H1 (cell line): ENCODE results near the gene APP. TPM values are rescaled to one million over a fixed set of nuclear protein-coding genes. Genes with fewer than 3 reads are reported as not detected.

Experiments
- BRCA1 ChIP-seq: IDR thresholded peaks from 2 replicates; pipeline ENCODE4 v1.6.1; 2012; ENCODE audit warnings: low read depth, low read length, improper control_type of control experiment
- CHD7 ChIP-seq: fragments of 300-600 bp; sonication (generic); IDR thresholded peaks from 2 replicates; pipeline ENCODE4 v1.7.1; 2012; ENCODE audit warnings: low read length, moderate library complexity, mild to moderate bottlenecking, inconsistent platforms; ENCODE audit not compliant: insufficient replicate concordance
- EGR1 ChIP-seq: IDR thresholded peaks from 2 replicates; pipeline ENCODE4 v1.6.1; 2011; ENCODE audit warnings: low read depth, low read length, borderline replicate concordance
- GTF2F1 ChIP-seq: IDR thresholded peaks from 2 replicates; pipeline ENCODE4 v1.6.1; 2012; ENCODE audit warnings: low read depth, low read length, improper control_type of control experiment, borderline replicate concordance
- KDM5A ChIP-seq: fragments of 200-600 bp; IDR thresholded peaks from 2 replicates; pipeline ENCODE4 v1.7.1; 2012; ENCODE audit warnings: mild to moderate bottlenecking, low read length, inconsistent platforms, mixed read lengths
- SAP30 ChIP-seq: fragments of 300-600 bp; sonication (generic); IDR thresholded peaks from 2 replicates; pipeline ENCODE4 v1.7.1; 2012; ENCODE audit warnings: low read length, moderate library complexity, mild to moderate bottlenecking, inconsistent platforms; ENCODE audit not compliant: insufficient read depth, insufficient replicate concordance
- polyA plus RNA-seq, 7 experiments: library from polyadenylated mRNA; depleted of rRNA in 3 of 7; stranded (reverse) in 5 of 7; unstranded in 2 of 7; fragments of >200 nt in 5 of 7; fragments of 200-250 nt in 2 of 7; gene quantifications; 1 replicate in 5 of 7; 2 replicates in 1 of 7; 4 replicates in 1 of 7; pipeline versions ENCODE4 v1.2.1 to v1.2.3, GENCODE V29; 2011 to 2013; ENCODE audit warnings: missing spikeins in 2 of 7, mixed read lengths in 2 of 7
- total RNA-seq: library from RNA; stranded (reverse); fragmentation: NEBNext Ultra II Directional; extraction: Animal tissue kit (Norgen Biotek cat#: 25700); gene quantifications from 2 replicates; pipeline ENCODE4 v1.2.1, GENCODE V29; 2021

The APP gene
- total and polyA plus RNA-seq, 2 of the 8 experiments (the other 6 are each of a cell fraction or from before 2014, with no cell fraction given): 375 to 551 TPM

- TF ChIP-seq KDM5A: no peak
- no peak for TF ChIP-seq SAP30
- TF ChIP-seq EGR1: no peak
- no peak for TF ChIP-seq BRCA1
- TF ChIP-seq CHD7: no peak
- no peak for TF ChIP-seq GTF2F1
Observed at GRCh38 chr21:26140164-26140579, 30.4 kb downstream of the APP start (continued).
